Measurements from ENCODE around the gene BMP7. TPM values are rescaled to one million over a fixed set of nuclear protein-coding genes. Genes with fewer than 3 reads are reported as not detected.

Gene BMP7
- total RNA-seq, 1 experiment from 2014 or later, result not detected

GRCh38 chr20:57309544-57310115 is 43.2 kb upstream of the BMP7 start:
- H3K27me3 Mint-ChIP-seq (ENCODE audit: insufficient read depth, unreplicated experiment), result peaks cover 23% of the 10 kb centered on the region
- TF ChIP-seq, protein P1, sequence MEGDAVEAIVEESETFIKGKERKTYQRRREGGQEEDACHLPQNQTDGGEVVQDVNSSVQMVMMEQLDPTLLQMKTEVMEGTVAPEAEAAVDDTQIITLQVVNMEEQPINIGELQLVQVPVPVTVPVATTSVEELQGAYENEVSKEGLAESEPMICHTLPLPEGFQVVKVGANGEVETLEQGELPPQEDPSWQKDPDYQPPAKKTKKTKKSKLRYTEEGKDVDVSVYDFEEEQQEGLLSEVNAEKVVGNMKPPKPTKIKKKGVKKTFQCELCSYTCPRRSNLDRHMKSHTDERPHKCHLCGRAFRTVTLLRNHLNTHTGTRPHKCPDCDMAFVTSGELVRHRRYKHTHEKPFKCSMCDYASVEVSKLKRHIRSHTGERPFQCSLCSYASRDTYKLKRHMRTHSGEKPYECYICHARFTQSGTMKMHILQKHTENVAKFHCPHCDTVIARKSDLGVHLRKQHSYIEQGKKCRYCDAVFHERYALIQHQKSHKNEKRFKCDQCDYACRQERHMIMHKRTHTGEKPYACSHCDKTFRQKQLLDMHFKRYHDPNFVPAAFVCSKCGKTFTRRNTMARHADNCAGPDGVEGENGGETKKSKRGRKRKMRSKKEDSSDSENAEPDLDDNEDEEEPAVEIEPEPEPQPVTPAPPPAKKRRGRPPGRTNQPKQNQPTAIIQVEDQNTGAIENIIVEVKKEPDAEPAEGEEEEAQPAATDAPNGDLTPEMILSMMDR (IDR thresholded peaks at IDR 0.05; ENCODE audit: unreplicated experiment), result no peak
- no TSS peak for BruUV-seq (replicated peaks)
- H3K4me3 Mint-ChIP-seq (ENCODE audit: unreplicated experiment), result no peak overlapping the region
- intact Hi-C loops (cut with micrococcal nuclease), result no loop called here
- no peaks in the 10 kb centered on the region for H3K9me3 Mint-ChIP-seq (ENCODE audit: unreplicated experiment)
- H3K36me3 Mint-ChIP-seq (ENCODE audit: insufficient read depth, unreplicated experiment), result no peaks in the 10 kb centered on the region
- ChIA-PET CTCF (interaction anchor here (0.6 kb wide), 1 partner anchor 346 kb away, joined by 3 read pairs; no protein-coding TSS in a partner anchor), POLR2A (no interaction called here)
- no peak for DNase-seq (ENCODE audit: unreplicated experiment)
- no peak overlapping the region for H3K27ac Mint-ChIP-seq (ENCODE audit: low read depth, unreplicated experiment)
- no peaks in the 10 kb centered on the region for H3K4me1 Mint-ChIP-seq (ENCODE audit: insufficient read depth, unreplicated experiment)

DNA sequence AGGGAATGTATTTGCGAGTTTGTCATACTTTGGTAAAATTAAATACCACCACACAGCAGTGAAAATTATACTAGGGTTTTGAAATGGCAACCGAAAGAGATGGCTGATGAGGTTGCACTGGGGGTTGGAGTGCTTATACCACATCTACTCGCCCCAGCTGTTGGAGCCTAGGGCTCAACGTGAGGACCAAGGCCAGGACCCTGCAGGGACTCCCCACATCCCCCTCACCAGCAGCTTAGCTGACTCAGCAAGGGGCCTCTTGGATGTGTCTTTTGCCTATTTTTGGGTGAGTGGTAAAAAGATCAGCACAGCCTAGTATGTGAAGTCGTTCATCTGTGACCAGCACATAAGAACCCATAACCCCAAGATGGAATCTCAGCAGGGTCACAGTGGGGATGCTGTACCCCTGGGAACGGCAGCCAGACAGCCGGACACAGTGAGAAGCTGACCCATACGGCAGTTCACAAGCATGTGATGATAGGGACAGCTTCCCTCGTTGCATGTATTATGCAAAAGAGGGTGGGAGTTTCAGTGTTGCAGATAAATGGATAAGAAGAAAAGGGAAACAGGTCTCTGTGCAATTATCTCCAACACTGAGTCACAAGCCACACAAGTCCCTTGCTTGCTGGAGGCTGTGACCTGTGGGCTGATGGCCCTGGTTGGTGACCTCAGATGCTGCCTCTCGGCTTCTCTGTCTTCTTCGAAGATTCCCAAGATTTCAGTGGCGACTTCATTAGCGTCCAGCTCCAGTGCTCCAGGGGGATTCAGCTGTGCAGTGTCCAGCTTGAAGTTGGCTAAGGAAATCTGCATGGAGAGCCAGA is 42.2 kb upstream of the BMP7 start:
- no peak overlapping the region for H3K4me3 Mint-ChIP-seq (ENCODE audit: unreplicated experiment)
- ChIA-PET CTCF (interaction anchor here (1.0 to 1.2 kb wide), 2 partner anchors 24 to 95 kb away, joined by 3 read pairs; no protein-coding TSS in a partner anchor), POLR2A (no interaction called here)
- peaks cover 23% of the 10 kb centered on the region for H3K27me3 Mint-ChIP-seq (ENCODE audit: insufficient read depth, unreplicated experiment)
- H3K4me1 Mint-ChIP-seq (ENCODE audit: insufficient read depth, unreplicated experiment), result no peaks in the 10 kb centered on the region
- no peak for DNase-seq (ENCODE audit: unreplicated experiment)
- H3K9me3 Mint-ChIP-seq (ENCODE audit: unreplicated experiment), result no peaks in the 10 kb centered on the region
- TF ChIP-seq, protein P1 (IDR thresholded peaks at IDR 0.05; ENCODE audit: unreplicated experiment), result no peak
- intact Hi-C loops (cut with micrococcal nuclease), result no loop called here
- no peaks in the 10 kb centered on the region for H3K36me3 Mint-ChIP-seq (ENCODE audit: insufficient read depth, unreplicated experiment)
- no TSS peak for BruUV-seq (replicated peaks)
- no peak overlapping the region for H3K27ac Mint-ChIP-seq (ENCODE audit: low read depth, unreplicated experiment)

DNA sequence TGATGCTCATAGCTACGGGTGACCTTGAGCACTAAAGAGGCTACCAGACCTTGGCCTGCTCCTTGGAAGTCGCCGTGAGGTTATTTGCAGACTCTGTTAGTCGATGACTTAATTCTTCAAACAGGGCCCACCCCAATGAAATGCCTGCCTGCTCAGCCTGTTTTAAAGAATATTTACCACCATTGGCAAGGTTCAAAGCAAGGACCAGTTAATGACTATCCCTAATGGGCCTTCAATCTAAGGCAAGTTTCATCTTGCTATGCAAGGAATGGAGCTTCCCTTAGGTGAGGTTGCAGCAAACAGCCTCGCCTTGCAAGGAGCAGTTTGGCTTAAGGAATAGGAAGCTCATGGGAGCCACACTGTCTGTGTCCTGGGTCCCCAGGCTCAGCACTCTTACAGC is 40.3 kb upstream of the BMP7 start:
- ChIA-PET POLR2A (interaction anchor here (1.6 kb wide), 1 partner anchor 16 kb away, joined by 5 read pairs; no protein-coding TSS in a partner anchor), CTCF (interaction anchor here (1.9 kb wide), 1 partner anchor 217 kb away, joined by 8 read pairs; no protein-coding TSS in a partner anchor)
- no peak overlapping the region for H3K27ac Mint-ChIP-seq (ENCODE audit: low read depth, unreplicated experiment)
- intact Hi-C loops (cut with micrococcal nuclease), result no loop called here
- no peaks in the 10 kb centered on the region for H3K36me3 Mint-ChIP-seq (ENCODE audit: insufficient read depth, unreplicated experiment)
- TF ChIP-seq, protein P1 (IDR thresholded peaks at IDR 0.05; ENCODE audit: unreplicated experiment), result no peak
- no peak for DNase-seq (ENCODE audit: unreplicated experiment)
- H3K4me1 Mint-ChIP-seq (ENCODE audit: insufficient read depth, unreplicated experiment), result no peaks in the 10 kb centered on the region
- peaks cover 25% of the 10 kb centered on the region for H3K27me3 Mint-ChIP-seq (ENCODE audit: insufficient read depth, unreplicated experiment)
- no peaks in the 10 kb centered on the region for H3K9me3 Mint-ChIP-seq (ENCODE audit: unreplicated experiment)
- no TSS peak for BruUV-seq (replicated peaks)
- no peak overlapping the region for H3K4me3 Mint-ChIP-seq (ENCODE audit: unreplicated experiment)

DNA sequence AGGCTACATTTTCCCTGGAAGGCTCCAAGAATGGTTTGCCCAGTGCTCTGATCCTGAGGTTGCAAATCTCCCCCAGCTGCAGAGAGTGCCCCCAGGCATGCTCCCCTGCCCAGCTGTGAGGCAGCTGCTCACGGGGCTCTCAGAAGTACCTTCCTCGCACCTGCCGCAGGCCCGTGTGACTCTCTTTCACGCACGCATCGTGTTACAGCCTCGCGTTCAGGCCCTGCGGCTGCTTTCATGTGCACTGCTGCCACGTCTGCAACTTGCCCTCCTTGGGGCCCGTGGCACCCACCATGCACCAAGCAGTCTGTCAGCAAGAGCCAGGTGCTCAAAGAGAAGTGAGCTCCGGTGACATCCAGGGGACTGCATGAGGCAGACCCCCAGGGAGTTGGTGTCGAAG is 34.6 kb upstream of the BMP7 start:
- Mint-ChIP-seq H3K4me3 (ENCODE audit: unreplicated experiment) (no peak overlapping the region), H3K36me3 (ENCODE audit: insufficient read depth, unreplicated experiment) (no peaks in the 10 kb centered on the region), H3K9me3 (ENCODE audit: unreplicated experiment) (no peaks in the 10 kb centered on the region), H3K27ac (ENCODE audit: low read depth, unreplicated experiment) (no peak overlapping the region), H3K27me3 (ENCODE audit: insufficient read depth, unreplicated experiment) (peaks cover 34% of the 10 kb centered on the region), H3K4me1 (ENCODE audit: insufficient read depth, unreplicated experiment) (no peaks in the 10 kb centered on the region)
- no peak for DNase-seq (ENCODE audit: unreplicated experiment)
- intact Hi-C loops (cut with micrococcal nuclease), result no loop called here
- ChIA-PET CTCF (interaction anchor here (1.0 kb wide), 1 partner anchor 11 kb away, joined by 3 read pairs; no protein-coding TSS in a partner anchor), POLR2A (no interaction called here)
- TF ChIP-seq, protein P1 (IDR thresholded peaks at IDR 0.05; ENCODE audit: unreplicated experiment), result no peak
- no TSS peak for BruUV-seq (replicated peaks)
